HG02588 (cell line): Measurements from ENCODE around the gene TULP4.
"Not testable (repeated sequence)": the region's sequence is repeated elsewhere in the genome, so short reads cannot be mapped to it uniquely, and the experiment has no call there.

Experiments
- ATAC-seq: cut with Tn5 transposase; IDR thresholded peaks from one replicate; pipeline ENCODE4 v1.9.1; 2021; ENCODE audit warnings: mild to moderate bottlenecking, moderate library complexity; ENCODE audit not compliant: unreplicated experiment

TULP4 gene

GRCh38 chr6:158457616-158458278, 145.5 kb downstream of the TULP4 start:
- ATAC-seq, result no peak

DNA sequence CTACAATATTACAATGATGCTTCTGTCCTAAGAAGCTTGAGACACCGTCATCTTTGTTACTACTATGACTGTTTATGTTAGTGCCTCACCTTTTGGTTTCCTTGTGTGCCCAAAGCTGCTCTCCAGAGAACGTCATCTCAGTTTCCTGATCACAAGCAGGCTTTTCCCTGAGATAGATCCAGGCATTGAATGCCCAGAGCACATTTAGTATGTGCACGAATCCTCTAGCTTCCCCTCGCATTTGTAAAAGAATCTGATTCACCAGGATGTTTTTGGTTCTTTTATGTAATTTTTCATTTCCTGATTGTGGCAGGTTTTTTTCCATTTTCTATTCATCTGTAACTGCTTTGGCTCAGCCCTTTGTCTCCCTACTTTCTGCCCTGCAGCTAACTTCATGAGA, 147.5 kb downstream of the TULP4 start:
- no peak for ATAC-seq

GRCh38 chr6:158460602-158461169, 148.4 kb downstream of the TULP4 start:
- ATAC-seq, result no peak

DNA sequence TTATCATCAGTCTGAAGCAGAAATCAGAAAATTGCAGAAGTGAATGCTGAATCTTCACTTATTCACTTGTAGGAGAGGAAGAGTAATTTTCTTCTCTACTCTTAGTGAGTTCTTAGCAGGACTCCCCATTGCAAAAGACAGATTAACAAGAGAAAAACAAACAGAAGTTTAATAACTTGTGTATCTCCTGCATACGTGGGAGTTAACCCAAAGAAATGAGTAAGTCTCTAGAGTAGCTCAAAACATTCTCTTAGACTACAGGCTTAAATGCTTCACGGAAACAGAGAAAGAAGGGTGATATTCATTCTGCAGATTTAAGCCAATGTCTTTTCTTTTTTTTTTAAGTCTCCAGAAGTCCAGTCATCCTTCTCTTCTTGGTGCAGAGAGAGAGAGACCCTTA, 149.7 kb downstream of the TULP4 start:
- no peak for ATAC-seq

- ATAC-seq, result no peak
Observed at GRCh38 chr6:158464483-158464882, 152.2 kb downstream of the TULP4 start.

GRCh38 chr6:158465257-158465656, 153.0 kb downstream of the TULP4 start:
- no peak for ATAC-seq

DNA sequence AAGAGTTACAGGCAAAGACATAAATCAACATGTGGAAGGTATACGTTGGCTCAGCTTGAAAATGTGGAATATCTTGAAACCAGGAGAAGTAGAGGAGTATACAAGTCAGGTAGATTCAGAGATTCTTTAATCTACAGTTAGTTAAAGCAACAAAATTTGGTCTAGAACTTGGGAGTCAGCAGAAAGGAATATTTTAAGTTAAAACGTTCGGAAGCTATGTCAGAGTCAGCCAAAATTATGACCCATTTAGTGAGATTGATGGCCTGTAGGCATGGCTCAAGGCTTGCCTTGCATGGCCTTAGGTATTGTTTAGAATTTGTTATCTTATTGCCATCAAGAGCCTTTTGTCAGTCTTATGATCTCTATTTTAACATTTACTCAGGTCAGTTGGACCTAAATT, 153.5 kb downstream of the TULP4 start:
- ATAC-seq, result no peak

- no peak for ATAC-seq
Observed at GRCh38 chr6:158467923-158468322, 155.7 kb downstream of the TULP4 start.

DNA sequence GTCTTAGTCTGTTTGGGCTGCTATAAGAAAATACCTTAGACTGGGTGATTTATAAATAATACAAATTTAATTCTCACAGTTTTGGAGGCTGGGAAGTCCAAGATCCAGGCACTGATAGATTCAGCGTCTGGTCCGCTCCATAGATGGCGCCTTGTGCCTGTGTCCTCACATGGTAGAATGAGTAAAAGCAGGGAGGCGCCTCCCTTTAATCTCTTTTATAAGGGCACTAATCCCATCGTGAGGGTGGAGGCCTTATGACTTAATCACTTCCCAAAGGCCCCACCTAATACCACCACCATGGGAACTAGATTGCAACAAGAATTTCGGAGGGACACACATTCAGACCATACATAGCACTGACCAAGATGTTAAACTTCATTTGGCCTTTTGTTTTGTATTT, 156.4 kb downstream of the TULP4 start:
- ATAC-seq, result no peak

DNA sequence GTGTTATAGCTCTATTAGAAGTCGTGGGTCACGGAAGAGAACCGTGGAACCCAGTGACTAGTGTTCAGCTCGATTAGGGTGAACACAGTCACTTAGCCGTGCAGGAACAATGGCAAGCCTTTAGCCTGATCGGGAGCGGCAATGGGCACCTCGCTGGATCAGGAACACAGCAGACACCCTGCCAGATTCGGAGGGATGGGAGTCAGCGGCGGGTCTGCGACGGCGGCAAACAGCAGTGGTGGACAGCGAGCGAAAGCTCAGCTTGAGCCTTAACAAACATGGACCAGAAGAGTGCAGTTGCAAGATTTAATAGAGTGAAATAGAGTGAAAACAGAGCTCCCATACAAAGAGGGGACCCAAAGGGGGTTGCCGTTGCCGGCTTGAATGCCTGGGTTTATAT, 157.8 kb downstream of the TULP4 start:
- ATAC-seq, result not testable (repeated sequence)

DNA sequence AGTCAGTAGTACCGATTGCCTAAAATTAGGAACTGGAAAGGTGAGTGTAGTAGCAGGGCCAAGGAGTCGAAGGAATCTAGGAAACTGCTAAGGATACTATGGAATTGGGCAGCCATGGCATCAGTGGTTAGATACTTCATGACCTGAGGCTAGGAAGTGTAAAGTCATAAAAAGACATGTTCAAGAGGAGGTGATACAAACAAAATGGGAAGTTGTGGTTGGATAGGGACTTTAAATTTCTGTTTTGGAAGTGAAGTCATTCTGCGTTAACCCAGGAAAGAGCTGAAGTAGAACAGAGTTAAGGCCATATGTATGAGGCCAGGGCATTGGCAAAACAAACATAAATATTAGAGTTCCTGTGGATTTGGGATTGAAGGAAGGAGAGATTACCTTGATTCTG, 159.1 kb downstream of the TULP4 start:
- ATAC-seq, result no peak

DNA sequence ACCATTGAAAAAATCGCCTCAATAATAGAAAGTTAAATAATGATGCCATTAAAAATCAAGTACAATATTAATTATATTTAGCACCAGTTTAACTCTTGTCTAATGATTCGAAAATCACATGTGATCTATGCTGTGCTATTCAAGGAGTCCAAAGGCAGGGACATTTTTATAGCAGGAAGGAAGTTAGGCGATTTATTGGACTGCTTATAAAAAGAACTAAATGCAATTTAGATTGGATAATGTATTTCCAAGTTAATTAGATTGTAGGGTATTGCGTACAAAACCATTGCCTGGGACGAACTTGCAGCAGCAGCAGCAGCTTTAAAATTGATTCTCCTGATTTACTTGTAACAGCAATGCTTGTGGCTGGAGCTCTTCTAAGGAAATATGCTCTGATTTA, 160.2 kb downstream of the TULP4 start:
- no peak for ATAC-seq

- ATAC-seq, result peak; percentile 5
Observed at GRCh38 chr6:158474961-158475343, 162.7 kb downstream of the TULP4 start.

GRCh38 chr6:158475344-158476302, 163.4 kb downstream of the TULP4 start:
- peak; percentile 74 for ATAC-seq

- ATAC-seq, result peak; percentile 9
Observed at GRCh38 chr6:158476389-158476788, 164.1 kb downstream of the TULP4 start.

GRCh38 chr6:158477722-158478121, 165.5 kb downstream of the TULP4 start:
- ATAC-seq, result not testable (repeated sequence)

GRCh38 chr6:158480989-158481388, 168.7 kb downstream of the TULP4 start:
- ATAC-seq, result no peak

- no peak for ATAC-seq
Observed at GRCh38 chr6:158481690-158482473, 169.6 kb downstream of the TULP4 start.

DNA sequence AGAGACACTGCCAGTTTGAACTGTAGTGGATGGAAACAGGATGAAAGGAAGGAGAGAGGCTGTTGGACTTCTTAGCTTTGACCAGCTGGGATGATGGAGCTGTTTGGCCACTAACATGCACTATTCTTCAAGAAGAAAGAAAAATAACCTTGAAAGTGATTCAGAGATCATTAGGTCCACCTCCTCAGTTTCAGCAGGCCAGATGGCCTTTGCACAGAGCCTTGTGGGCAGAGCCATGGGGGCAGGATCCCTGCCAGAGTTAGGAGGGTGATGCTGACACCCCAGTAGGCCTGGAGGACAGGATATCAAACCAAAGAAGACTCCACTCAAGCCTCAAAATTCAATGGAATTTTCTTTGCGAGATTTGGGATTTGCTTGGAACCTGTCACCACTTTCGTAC, 173.2 kb downstream of the TULP4 start:
- no peak for ATAC-seq

DNA sequence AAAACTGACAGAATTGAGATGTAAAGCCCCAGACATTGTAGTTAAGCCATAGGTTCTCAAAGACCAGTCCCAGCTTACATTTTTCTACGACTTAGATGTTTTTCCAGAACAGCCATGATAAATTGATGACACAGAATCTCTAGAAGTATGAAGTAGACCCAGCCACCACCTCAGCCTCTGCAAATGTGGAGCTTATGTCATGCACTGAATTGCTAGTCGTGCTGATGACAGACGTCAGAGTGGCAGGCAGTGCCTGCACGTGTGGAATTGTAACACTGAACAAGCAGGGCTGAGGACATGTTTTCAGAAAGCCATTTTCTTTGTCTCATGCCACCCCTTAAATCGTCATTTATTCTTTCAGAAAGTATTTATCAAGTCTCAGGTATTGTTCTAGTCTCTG, 175.2 kb downstream of the TULP4 start:
- ATAC-seq, result no peak

DNA sequence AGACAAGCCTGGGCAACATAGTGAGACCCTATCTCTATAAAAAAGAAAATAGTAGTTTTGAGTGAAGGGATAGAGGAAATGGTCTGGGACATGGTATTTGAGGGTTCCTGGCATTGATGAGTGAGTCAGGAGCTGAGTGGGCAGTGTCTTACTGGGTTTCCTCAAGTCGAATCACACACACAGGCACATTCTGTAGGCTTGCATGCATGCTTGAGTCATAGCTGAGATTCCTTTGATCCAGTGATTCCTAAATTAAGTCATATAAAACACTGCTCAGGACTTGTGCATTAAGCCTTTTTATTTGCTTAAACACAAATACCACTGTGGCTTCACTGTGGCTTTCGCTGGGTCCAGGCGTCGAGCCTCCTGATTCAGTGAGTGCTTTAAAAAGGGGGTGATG, 175.8 kb downstream of the TULP4 start:
- ATAC-seq, result no peak
